Fibroblast of villous mesenchyme (primary cell): ENCODE measurements around the gene CSMD2. TPM values are rescaled to one million over a fixed set of nuclear protein-coding genes. Genes with fewer than 3 reads are reported as not detected.

ENCODE experiments used
- DNase-seq: peaks from one replicate; pipeline ENCODE4 v3.0.0-alpha.2; 2010; ENCODE audit warnings: low read depth
- H3K4me3 ChIP-seq: 2 replicates; pipeline ENCODE4 v1.5.1; 2011; ENCODE audit warnings: low read depth, mild to moderate bottlenecking, low read length
- CTCF ChIP-seq: IDR thresholded peaks from 2 replicates; pipeline ENCODE4 v1.5.1; 2012; ENCODE audit warnings: low read depth, mild to moderate bottlenecking, low read length; ENCODE audit not compliant: insufficient read depth
- total RNA-seq: library from RNA; depleted of rRNA; stranded (reverse); fragments of >200 nt; gene quantifications from 2 replicates; pipeline ENCODE4 v1.2.3, GENCODE V29; 2012

Gene CSMD2
- total RNA-seq, 1 donor, result 3.0 TPM

DNA sequence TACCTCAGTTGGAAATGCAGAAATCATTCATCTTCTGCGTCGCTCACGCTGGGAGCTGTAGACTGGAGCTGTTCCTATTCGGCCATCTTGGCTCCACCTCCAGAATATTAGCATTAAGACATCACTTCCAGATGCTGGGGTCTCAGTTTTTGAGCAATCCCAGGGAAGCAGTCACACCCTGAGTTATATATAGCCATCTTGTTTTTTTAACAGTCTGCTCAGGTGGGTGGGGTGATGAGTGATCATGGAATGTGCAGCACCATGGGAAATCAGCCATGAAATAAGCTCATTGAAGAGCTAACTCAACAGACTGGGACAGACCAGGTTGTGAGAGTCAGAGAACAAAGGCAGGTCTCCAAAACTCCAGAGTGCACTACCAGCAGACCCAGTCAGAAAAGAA, 328.1 kb downstream of the CSMD2 start:
- no peak overlapping the region for H3K4me3 ChIP-seq
- TF ChIP-seq CTCF, result no peak
- DNase-seq, result no peak

- TF ChIP-seq CTCF, result no peak
- DNase-seq, result no peak
- no peak overlapping the region for H3K4me3 ChIP-seq
Observed at GRCh38 chr1:33828654-33829053, 336.4 kb downstream of the CSMD2 start.

GRCh38 chr1:33828059-33828458, 337.0 kb downstream of the CSMD2 start:
- no peak for TF ChIP-seq CTCF
- no peak overlapping the region for H3K4me3 ChIP-seq
- no peak for DNase-seq

- DNase-seq, result no peak
- no peak overlapping the region for H3K4me3 ChIP-seq
- TF ChIP-seq CTCF, result no peak
Observed at GRCh38 chr1:33826711-33827110, 338.3 kb downstream of the CSMD2 start.

DNA sequence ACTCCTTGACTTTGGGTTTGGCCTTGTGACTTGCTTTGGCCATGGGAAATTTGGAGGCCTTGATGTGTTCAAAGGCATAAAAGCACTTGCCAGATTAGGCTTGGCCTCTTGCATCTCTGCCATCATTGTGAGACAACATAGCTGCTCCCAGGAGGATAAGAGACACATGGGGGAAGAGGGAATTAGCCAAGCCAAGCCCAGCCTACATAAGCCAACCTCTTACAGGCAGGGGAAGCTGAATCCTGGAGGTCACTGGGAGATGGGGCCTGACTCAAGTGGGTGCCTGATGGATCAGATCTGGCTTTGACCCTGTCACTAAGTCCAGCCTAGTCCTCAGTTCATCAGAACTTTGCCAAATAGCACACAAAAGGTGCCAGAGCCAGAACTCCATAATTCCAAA, 338.7 kb downstream of the CSMD2 start:
- H3K4me3 ChIP-seq, result no peak overlapping the region
- TF ChIP-seq CTCF, result no peak
- DNase-seq, result no peak

GRCh38 chr1:33825506-33825905, 339.5 kb downstream of the CSMD2 start:
- DNase-seq, result no peak
- H3K4me3 ChIP-seq, result no peak overlapping the region
- no peak for TF ChIP-seq CTCF

- no peak for TF ChIP-seq CTCF
- no peak overlapping the region for H3K4me3 ChIP-seq
- no peak for DNase-seq
Observed at GRCh38 chr1:33824971-33825370, 340.1 kb downstream of the CSMD2 start.
